GM12878 (cell line): Measurements from ENCODE around the gene DPM2. TPM values are rescaled to one million over a fixed set of nuclear protein-coding genes. Genes with fewer than 3 reads are reported as not detected.

Source experiments
- MTA2 ChIP-seq: fragments of 450-650 bp; IDR thresholded peaks from 2 replicates; pipeline ENCODE4 v1.6.1; 2016; ENCODE audit warnings: low read depth, mild to moderate bottlenecking, moderate library complexity
- NBN ChIP-seq: fragments of 450-650 bp; IDR thresholded peaks from 2 replicates; pipeline ENCODE4 v1.6.1; 2016
- RB1 ChIP-seq: fragments of 450-650 bp; formaldehyde crosslinking; IDR thresholded peaks from 2 replicates; pipeline ENCODE4 v1.6.1; 2017; ENCODE audit warnings: mild to moderate bottlenecking, borderline replicate concordance
- ZNF274 ChIP-seq: IDR thresholded peaks from one replicate; pipeline ENCODE4 v1.8.0; 2011; ENCODE audit not compliant: insufficient read length, insufficient read depth
- polyA plus RNA-seq, 11 experiments: library from polyadenylated mRNA; depleted of rRNA in 4 of 11; unstranded in 6 of 11; stranded (reverse) in 5 of 11; fragments of >200 nt; fragmentation: Nextera tagmentation in 4 of 11; fragmentation: Illumina TruSeq in 1 of 11; extraction: Ambion mirVana in 4 of 11; extraction: Trizol in 1 of 11; gene quantifications; 1 replicate in 1 of 11; 2 replicates in 10 of 11; pipeline versions ENCODE4 v1.2.1 to v1.2.3, GENCODE V29; 2011 to 2016; ENCODE audit warnings: inconsistent platforms in 2 of 11, missing spikeins in 2 of 11, low read depth in 1 of 11
- total RNA-seq, 4 experiments: library from RNA; depleted of rRNA in 3 of 4; stranded (reverse); fragments of >200 nt in 3 of 4; fragmentation: Illumina TruSeq in 1 of 4; extraction: Trizol in 1 of 4; gene quantifications; 2 replicates each; pipeline versions ENCODE4 v1.2.1 to v1.2.3, GENCODE V29; 2013 to 2021
- TF ChIP-seq, protein P1 (sequence below): fragments of 450-650 bp; IDR thresholded peaks from 2 replicates; pipeline ENCODE4 v1.6.1; 2016; ENCODE audit warnings: mild to moderate bottlenecking
- TF ChIP-seq, protein P2 (sequence below): fragments of 450-650 bp; IDR thresholded peaks from 2 replicates; pipeline ENCODE4 v1.6.1; 2016; ENCODE audit warnings: mild to moderate bottlenecking, moderate library complexity, borderline replicate concordance
- TF ChIP-seq, protein P3 (sequence below): IDR thresholded peaks from 2 replicates; pipeline ENCODE4 v1.6.1; 2012; ENCODE audit warnings: low read length, inconsistent platforms
- TF ChIP-seq, protein P4 (sequence below): fragments of 450-650 bp; IDR thresholded peaks from 2 replicates; pipeline ENCODE4 v1.6.1; 2016; ENCODE audit warnings: mild to moderate bottlenecking

DPM2 gene
- total and polyA plus RNA-seq, 10 of the 15 experiments (the other 5 are each of a cell fraction or from before 2014, with no cell fraction given), result 22.7 to 77.9 (median 44.7) TPM

DNA sequence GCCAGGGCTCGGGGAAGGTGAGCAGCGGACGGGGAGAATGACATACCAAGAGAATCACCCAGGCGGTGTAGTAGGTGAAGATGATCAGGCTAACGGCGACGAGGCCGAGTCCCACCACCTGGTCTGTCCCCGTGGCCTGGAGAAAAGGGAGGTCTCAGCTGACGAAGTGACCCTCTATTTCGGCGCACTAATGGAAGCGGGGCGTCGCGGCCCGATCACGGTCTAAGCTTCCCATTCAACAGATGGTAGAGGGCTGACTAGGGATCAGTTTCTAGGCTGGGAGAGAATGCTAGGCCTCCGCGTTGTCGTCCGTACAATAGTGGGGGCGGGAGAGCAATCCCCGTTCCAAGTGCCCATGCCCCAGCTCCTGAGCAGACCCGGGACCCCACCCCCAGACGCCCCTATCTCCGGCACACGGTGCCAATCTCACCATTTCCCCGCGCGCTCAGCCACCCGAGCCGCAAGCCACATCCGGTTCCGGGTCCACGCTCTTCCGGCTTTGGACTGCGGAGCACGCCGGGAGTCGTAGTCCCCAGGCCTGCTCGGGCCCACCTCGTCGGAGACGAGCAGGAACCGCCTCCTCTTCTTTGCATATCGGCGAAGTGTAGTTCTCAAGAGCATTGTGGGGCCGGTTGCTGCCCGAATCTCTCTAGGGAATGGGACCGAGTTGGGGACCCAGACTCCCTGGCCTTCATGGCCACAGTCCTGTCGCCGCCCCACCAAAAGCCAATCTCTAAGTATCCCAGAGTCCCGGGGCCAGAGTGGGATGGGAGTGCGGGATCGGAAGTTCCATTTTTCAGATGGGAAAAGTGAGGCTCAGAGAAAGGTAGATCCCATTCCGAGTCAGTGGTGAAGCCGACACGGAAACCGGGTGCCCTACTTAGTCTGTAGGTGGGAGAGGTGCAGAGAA, at the start of gene DPM2 (continued):
- TF ChIP-seq RB1 (peak; percentile 61; the same call in 1 of the 2 replicates), NBN (no peak), MTA2 (peak; percentile 45; the same call in 1 of the 2 replicates), ZNF274 (no peak)
- TF ChIP-seq, protein P1, sequence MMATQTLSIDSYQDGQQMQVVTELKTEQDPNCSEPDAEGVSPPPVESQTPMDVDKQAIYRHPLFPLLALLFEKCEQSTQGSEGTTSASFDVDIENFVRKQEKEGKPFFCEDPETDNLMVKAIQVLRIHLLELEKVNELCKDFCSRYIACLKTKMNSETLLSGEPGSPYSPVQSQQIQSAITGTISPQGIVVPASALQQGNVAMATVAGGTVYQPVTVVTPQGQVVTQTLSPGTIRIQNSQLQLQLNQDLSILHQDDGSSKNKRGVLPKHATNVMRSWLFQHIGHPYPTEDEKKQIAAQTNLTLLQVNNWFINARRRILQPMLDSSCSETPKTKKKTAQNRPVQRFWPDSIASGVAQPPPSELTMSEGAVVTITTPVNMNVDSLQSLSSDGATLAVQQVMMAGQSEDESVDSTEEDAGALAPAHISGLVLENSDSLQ, result peak; percentile 76
- TF ChIP-seq, protein P2, sequence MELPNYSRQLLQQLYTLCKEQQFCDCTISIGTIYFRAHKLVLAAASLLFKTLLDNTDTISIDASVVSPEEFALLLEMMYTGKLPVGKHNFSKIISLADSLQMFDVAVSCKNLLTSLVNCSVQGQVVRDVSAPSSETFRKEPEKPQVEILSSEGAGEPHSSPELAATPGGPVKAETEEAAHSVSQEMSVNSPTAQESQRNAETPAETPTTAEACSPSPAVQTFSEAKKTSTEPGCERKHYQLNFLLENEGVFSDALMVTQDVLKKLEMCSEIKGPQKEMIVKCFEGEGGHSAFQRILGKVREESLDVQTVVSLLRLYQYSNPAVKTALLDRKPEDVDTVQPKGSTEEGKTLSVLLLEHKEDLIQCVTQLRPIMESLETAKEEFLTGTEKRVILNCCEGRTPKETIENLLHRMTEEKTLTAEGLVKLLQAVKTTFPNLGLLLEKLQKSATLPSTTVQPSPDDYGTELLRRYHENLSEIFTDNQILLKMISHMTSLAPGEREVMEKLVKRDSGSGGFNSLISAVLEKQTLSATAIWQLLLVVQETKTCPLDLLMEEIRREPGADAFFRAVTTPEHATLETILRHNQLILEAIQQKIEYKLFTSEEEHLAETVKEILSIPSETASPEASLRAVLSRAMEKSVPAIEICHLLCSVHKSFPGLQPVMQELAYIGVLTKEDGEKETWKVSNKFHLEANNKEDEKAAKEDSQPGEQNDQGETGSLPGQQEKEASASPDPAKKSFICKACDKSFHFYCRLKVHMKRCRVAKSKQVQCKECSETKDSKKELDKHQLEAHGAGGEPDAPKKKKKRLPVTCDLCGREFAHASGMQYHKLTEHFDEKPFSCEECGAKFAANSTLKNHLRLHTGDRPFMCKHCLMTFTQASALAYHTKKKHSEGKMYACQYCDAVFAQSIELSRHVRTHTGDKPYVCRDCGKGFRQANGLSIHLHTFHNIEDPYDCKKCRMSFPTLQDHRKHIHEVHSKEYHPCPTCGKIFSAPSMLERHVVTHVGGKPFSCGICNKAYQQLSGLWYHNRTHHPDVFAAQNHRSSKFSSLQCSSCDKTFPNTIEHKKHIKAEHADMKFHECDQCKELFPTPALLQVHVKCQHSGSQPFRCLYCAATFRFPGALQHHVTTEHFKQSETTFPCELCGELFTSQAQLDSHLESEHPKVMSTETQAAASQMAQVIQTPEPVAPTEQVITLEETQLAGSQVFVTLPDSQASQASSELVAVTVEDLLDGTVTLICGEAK, result peak; percentile 97
- TF ChIP-seq, protein P3, sequence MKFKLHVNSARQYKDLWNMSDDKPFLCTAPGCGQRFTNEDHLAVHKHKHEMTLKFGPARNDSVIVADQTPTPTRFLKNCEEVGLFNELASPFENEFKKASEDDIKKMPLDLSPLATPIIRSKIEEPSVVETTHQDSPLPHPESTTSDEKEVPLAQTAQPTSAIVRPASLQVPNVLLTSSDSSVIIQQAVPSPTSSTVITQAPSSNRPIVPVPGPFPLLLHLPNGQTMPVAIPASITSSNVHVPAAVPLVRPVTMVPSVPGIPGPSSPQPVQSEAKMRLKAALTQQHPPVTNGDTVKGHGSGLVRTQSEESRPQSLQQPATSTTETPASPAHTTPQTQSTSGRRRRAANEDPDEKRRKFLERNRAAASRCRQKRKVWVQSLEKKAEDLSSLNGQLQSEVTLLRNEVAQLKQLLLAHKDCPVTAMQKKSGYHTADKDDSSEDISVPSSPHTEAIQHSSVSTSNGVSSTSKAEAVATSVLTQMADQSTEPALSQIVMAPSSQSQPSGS, result no peak
- TF ChIP-seq, protein P4, sequence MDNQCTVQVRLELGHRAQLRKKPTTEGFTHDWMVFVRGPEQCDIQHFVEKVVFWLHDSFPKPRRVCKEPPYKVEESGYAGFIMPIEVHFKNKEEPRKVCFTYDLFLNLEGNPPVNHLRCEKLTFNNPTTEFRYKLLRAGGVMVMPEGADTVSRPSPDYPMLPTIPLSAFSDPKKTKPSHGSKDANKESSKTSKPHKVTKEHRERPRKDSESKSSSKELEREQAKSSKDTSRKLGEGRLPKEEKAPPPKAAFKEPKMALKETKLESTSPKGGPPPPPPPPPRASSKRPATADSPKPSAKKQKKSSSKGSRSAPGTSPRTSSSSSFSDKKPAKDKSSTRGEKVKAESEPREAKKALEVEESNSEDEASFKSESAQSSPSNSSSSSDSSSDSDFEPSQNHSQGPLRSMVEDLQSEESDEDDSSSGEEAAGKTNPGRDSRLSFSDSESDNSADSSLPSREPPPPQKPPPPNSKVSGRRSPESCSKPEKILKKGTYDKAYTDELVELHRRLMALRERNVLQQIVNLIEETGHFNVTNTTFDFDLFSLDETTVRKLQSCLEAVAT, result peak; percentile 30; the same call in 1 of the 2 replicates
